ENCODE results near the gene P2RX7.
A peak's percentile ranks its signal among the peaks of the same experiment; 100 is the strongest.
"Not testable (repeated sequence)": the region's sequence is repeated elsewhere in the genome, so short reads cannot be mapped to it uniquely, and the experiment has no call there.

P2RX7 gene

GRCh38 chr12:121205491-121205890, 72.8 kb downstream of the P2RX7 start:
- Mint-ChIP-seq H3K4me1 (peaks cover 6% of the 10 kb centered on the region), H3K9me3 (no peaks in the 10 kb centered on the region), H3K27ac (no peak overlapping the region), H3K36me3 (no peaks in the 10 kb centered on the region), H3K27me3 (no peaks in the 10 kb centered on the region), H3K4me3 (no peak overlapping the region)
- DNase-seq (ENCODE audit: low spot score in 2 of 2) (no peak), ATAC-seq (ENCODE audit: low read depth) (no peak)

GRCh38 chr12:121208571-121208970, 75.9 kb downstream of the P2RX7 start:
- H3K4me3 Mint-ChIP-seq, result peak overlapping the region; percentile 34
- not testable (repeated sequence) for H3K9me3 Mint-ChIP-seq; H3K4me1 Mint-ChIP-seq; H3K27me3 Mint-ChIP-seq; ATAC-seq (ENCODE audit: low read depth); DNase-seq (ENCODE audit: low spot score in 2 of 2); H3K36me3 Mint-ChIP-seq; H3K27ac Mint-ChIP-seq

- H3K27me3 Mint-ChIP-seq, result no peaks in the 10 kb centered on the region
- DNase-seq (ENCODE audit: low spot score in 2 of 2) (no peak), ATAC-seq (ENCODE audit: low read depth) (no peak)
- H3K4me1 Mint-ChIP-seq, result peaks cover 10% of the 10 kb centered on the region
- H3K36me3 Mint-ChIP-seq, result no peaks in the 10 kb centered on the region
- H3K9me3 Mint-ChIP-seq, result no peaks in the 10 kb centered on the region
- H3K4me3 Mint-ChIP-seq, result peak overlapping the region; percentile 81
- peak overlapping the region; percentile 96 for H3K27ac Mint-ChIP-seq
These were observed 76.5 kb downstream of the P2RX7 start for GRCh38 chr12:121209221-121209620.

- peak within 1 kb of the TSS; percentile 86 for H3K4me3 Mint-ChIP-seq
- peaks cover 11% of the 10 kb centered on the region for H3K4me1 Mint-ChIP-seq
- ATAC-seq (ENCODE audit: low read depth) (peak; percentile 85), DNase-seq (ENCODE audit: low spot score in 2 of 2) (peak; percentile 82 to 83)
- H3K36me3 Mint-ChIP-seq, result no peaks in the 10 kb centered on the region
- H3K27ac Mint-ChIP-seq, result peak within 1 kb of the TSS; percentile 96
- no peaks in the 10 kb centered on the region for H3K27me3 Mint-ChIP-seq
- no peaks in the 10 kb centered on the region for H3K9me3 Mint-ChIP-seq
These were observed 77.2 kb downstream of the P2RX7 start, which contains the start of gene P2RX4 for GRCh38 chr12:121209624-121210572. Gene P2RX4, plus strand, starts transcription at chr12:121210129. Its CDS starts 36 bp downstream, at chr12:121210165.

- no peak overlapping the region for H3K4me3 Mint-ChIP-seq
- H3K4me1 Mint-ChIP-seq, result peaks cover 11% of the 10 kb centered on the region
- DNase-seq (ENCODE audit: low spot score in 2 of 2), result no peak
- H3K9me3 Mint-ChIP-seq, result no peaks in the 10 kb centered on the region
- ATAC-seq (ENCODE audit: low read depth), result no peak
- peaks cover 8% of the 10 kb centered on the region for H3K36me3 Mint-ChIP-seq
- no peaks in the 10 kb centered on the region for H3K27me3 Mint-ChIP-seq
- H3K27ac Mint-ChIP-seq, result no peak overlapping the region
These were observed 80.2 kb downstream of the P2RX7 start for GRCh38 chr12:121212875-121213274.

- Mint-ChIP-seq H3K27me3 (no peaks in the 10 kb centered on the region), H3K36me3 (peaks cover 16% of the 10 kb centered on the region), H3K27ac (peak overlapping the region; percentile 36), H3K4me3 (no peak overlapping the region), H3K4me1 (peaks cover 11% of the 10 kb centered on the region), H3K9me3 (no peaks in the 10 kb centered on the region)
- DNase-seq (ENCODE audit: low spot score in 2 of 2) (no peak), ATAC-seq (ENCODE audit: low read depth) (no peak)
These were observed 81.6 kb downstream of the P2RX7 start for GRCh38 chr12:121214166-121214777.

GRCh38 chr12:121214855-121215745, 82.4 kb downstream of the P2RX7 start:
- H3K36me3 Mint-ChIP-seq, result peaks cover 16% of the 10 kb centered on the region
- no peak overlapping the region for H3K4me3 Mint-ChIP-seq
- H3K27ac Mint-ChIP-seq, result peak overlapping the region; percentile 36
- peaks cover 9% of the 10 kb centered on the region for H3K4me1 Mint-ChIP-seq
- no peak for DNase-seq (ENCODE audit: low spot score in 2 of 2)
- no peaks in the 10 kb centered on the region for H3K27me3 Mint-ChIP-seq
- no peak for ATAC-seq (ENCODE audit: low read depth)
- no peaks in the 10 kb centered on the region for H3K9me3 Mint-ChIP-seq

- ATAC-seq (ENCODE audit: low read depth) (no peak), DNase-seq (ENCODE audit: low spot score in 2 of 2) (no peak)
- Mint-ChIP-seq H3K36me3 (peaks cover 16% of the 10 kb centered on the region), H3K27me3 (no peaks in the 10 kb centered on the region), H3K4me1 (peaks cover 8% of the 10 kb centered on the region), H3K4me3 (no peak overlapping the region), H3K9me3 (no peaks in the 10 kb centered on the region), H3K27ac (no peak overlapping the region)
These were observed 83.4 kb downstream of the P2RX7 start for GRCh38 chr12:121216102-121216501.

GRCh38 chr12:121217063-121217462, 84.4 kb downstream of the P2RX7 start:
- Mint-ChIP-seq H3K36me3 (peaks cover 16% of the 10 kb centered on the region), H3K27me3 (no peaks in the 10 kb centered on the region), H3K4me1 (peaks cover 8% of the 10 kb centered on the region), H3K9me3 (no peaks in the 10 kb centered on the region), H3K27ac (peak overlapping the region; percentile 65), H3K4me3 (no peak overlapping the region)
- ATAC-seq (ENCODE audit: low read depth) (no peak), DNase-seq (ENCODE audit: low spot score in 2 of 2) (no peak)

GRCh38 chr12:121217761-121218160, 85.1 kb downstream of the P2RX7 start:
- no peak for ATAC-seq (ENCODE audit: low read depth)
- Mint-ChIP-seq H3K27ac (peak overlapping the region; percentile 31), H3K9me3 (no peaks in the 10 kb centered on the region), H3K4me1 (peaks cover 9% of the 10 kb centered on the region), H3K4me3 (no peak overlapping the region), H3K27me3 (no peaks in the 10 kb centered on the region), H3K36me3 (peaks cover 17% of the 10 kb centered on the region)
- DNase-seq (ENCODE audit: low spot score in 2 of 2), result no peak

- ATAC-seq (ENCODE audit: low read depth), result no peak
- Mint-ChIP-seq H3K9me3 (no peaks in the 10 kb centered on the region), H3K36me3 (peaks cover 18% of the 10 kb centered on the region), H3K27ac (no peak overlapping the region), H3K27me3 (no peaks in the 10 kb centered on the region), H3K4me3 (no peak overlapping the region), H3K4me1 (peaks cover 20% of the 10 kb centered on the region)
- DNase-seq (ENCODE audit: low spot score in 2 of 2), result no peak
These were observed 86.1 kb downstream of the P2RX7 start for GRCh38 chr12:121218588-121219352.

- Mint-ChIP-seq H3K27ac (peak overlapping the region; percentile 54), H3K4me1 (peaks cover 19% of the 10 kb centered on the region), H3K36me3 (peaks cover 18% of the 10 kb centered on the region), H3K27me3 (no peaks in the 10 kb centered on the region), H3K9me3 (no peaks in the 10 kb centered on the region), H3K4me3 (no peak overlapping the region)
- ATAC-seq (ENCODE audit: low read depth) (no peak), DNase-seq (ENCODE audit: low spot score in 2 of 2) (no peak)
These were observed 86.8 kb downstream of the P2RX7 start for GRCh38 chr12:121219353-121219986.

GRCh38 chr12:121222847-121223246, 90.2 kb downstream of the P2RX7 start:
- Mint-ChIP-seq H3K27ac (peak overlapping the region; percentile 95), H3K4me1 (peaks cover 25% of the 10 kb centered on the region), H3K4me3 (no peak overlapping the region), H3K27me3 (no peaks in the 10 kb centered on the region), H3K36me3 (peaks cover 12% of the 10 kb centered on the region), H3K9me3 (no peaks in the 10 kb centered on the region)
- DNase-seq (ENCODE audit: low spot score in 2 of 2) (peak in 1 of 2 donors; percentile 39), ATAC-seq (ENCODE audit: low read depth) (peak; percentile 78)
